WTC11 (cell line): Measurements from ENCODE around the gene SMYD3. TPM values are rescaled to one million over a fixed set of nuclear protein-coding genes. Genes with fewer than 3 reads are reported as not detected.

Experiments used
- ATAC-seq: fragments of 200-7000 bp; cut with Tn5 transposase; 2 replicates; pipeline ENCODE4 v1.10.0; 2021; ENCODE audit warnings: mild to moderate bottlenecking, moderate library complexity
- CTCF ChIA-PET: fragments of 300-600 bp; sonication (Branson Sonifier 250); formaldehyde crosslinking; loops from one replicate; lab custom pipeline; 2021; ENCODE audit warnings: antibody characterized with exemption; lab: Charles Lee
- POLR2A ChIA-PET: fragments of 350-600 bp; sonication (Branson Sonifier 250); formaldehyde crosslinking; loops from one replicate; lab custom pipeline; 2021; ENCODE audit warnings: antibody characterized with exemption; lab: Charles Lee
- DNase-seq: peaks from one replicate; pipeline ENCODE4 v3.0.0; 2021; ENCODE audit warnings: low spot score
- H3K27ac Mint-ChIP-seq: 2 replicates; pipeline ENCODE4 v1.8.0; 2021; ENCODE audit warnings: mixed read lengths
- H3K27me3 Mint-ChIP-seq: 2 replicates; pipeline ENCODE4 v1.8.0; 2021; ENCODE audit warnings: low read depth, mild to moderate bottlenecking, moderate library complexity, mixed read lengths
- H3K36me3 Mint-ChIP-seq: 2 replicates; pipeline ENCODE4 v1.8.0; 2021; ENCODE audit warnings: mixed read lengths
- H3K4me1 Mint-ChIP-seq: 2 replicates; pipeline ENCODE4 v1.8.0; 2022; ENCODE audit warnings: mixed read lengths
- H3K4me3 Mint-ChIP-seq: 2 replicates; pipeline ENCODE4 v1.8.0; 2021; ENCODE audit warnings: mild to moderate bottlenecking, moderate library complexity, mixed read lengths
- H3K9me3 Mint-ChIP-seq: 2 replicates; pipeline ENCODE4 v1.8.0; 2021; ENCODE audit warnings: mixed read lengths
- FOXP1 ChIP-seq: sonication (generic); formaldehyde crosslinking; IDR thresholded peaks from 2 replicates; pipeline ENCODE4 v1.8.0; 2022; ENCODE audit warnings: missing genetic modification reagents, mild to moderate bottlenecking, moderate library complexity, borderline replicate concordance
- HMGA2 ChIP-seq: fragments of 250-450 bp; sonication (Bioruptor Pico); IDR thresholded peaks from 2 replicates; pipeline ENCODE4 v1.4.0; 2021; ENCODE audit warnings: mild to moderate bottlenecking, moderate library complexity
- JUN ChIP-seq: sonication (generic); formaldehyde crosslinking; IDR thresholded peaks from 2 replicates; pipeline ENCODE4 v1.8.0; 2023; ENCODE audit warnings: mild to moderate bottlenecking, missing genetic modification reagents
- NFATC4 ChIP-seq: fragments of 250-450 bp; sonication (Bioruptor Pico); IDR thresholded peaks from 2 replicates; pipeline ENCODE4 v1.9.0; 2021; ENCODE audit warnings: mild to moderate bottlenecking
- OVOL2 ChIP-seq: fragments of 250-450 bp; sonication (Bioruptor Pico); IDR thresholded peaks from 2 replicates; pipeline ENCODE4 v1.9.0; 2021; ENCODE audit warnings: mild to moderate bottlenecking, borderline replicate concordance
- SMAD4 ChIP-seq: sonication (generic); formaldehyde crosslinking; IDR thresholded peaks from 2 replicates; pipeline ENCODE4 v1.8.0; 2022; ENCODE audit warnings: mild to moderate bottlenecking, missing genetic modification reagents
- TCF7 ChIP-seq: sonication (generic); formaldehyde crosslinking; IDR thresholded peaks from 2 replicates; pipeline ENCODE4 v1.8.0; 2022; ENCODE audit warnings: mild to moderate bottlenecking, low read depth, missing genetic modification reagents, moderate library complexity
- TEAD1 ChIP-seq: sonication (generic); formaldehyde crosslinking; IDR thresholded peaks from 2 replicates; pipeline ENCODE4 v1.8.0; 2022; ENCODE audit warnings: mild to moderate bottlenecking, missing genetic modification reagents
- ZNF138 ChIP-seq: sonication (generic); formaldehyde crosslinking; conservative IDR thresholded peaks from 2 replicates; pipeline ENCODE4 v1.8.1; 2022; ENCODE audit warnings: mild to moderate bottlenecking, moderate library complexity, missing genetic modification reagents
- ZNF219 ChIP-seq: sonication (generic); formaldehyde crosslinking; IDR thresholded peaks from 2 replicates; pipeline ENCODE4 v1.8.0; 2023; ENCODE audit warnings: missing genetic modification reagents, mild to moderate bottlenecking, borderline replicate concordance
- ZNF416 ChIP-seq: fragments of 250-450 bp; sonication (Bioruptor Pico); IDR thresholded peaks from 2 replicates; pipeline ENCODE4 v1.9.0; 2021; ENCODE audit warnings: mild to moderate bottlenecking, inconsistent platforms
- total RNA-seq: library from RNA; stranded (reverse); gene quantifications from 3 replicates; pipeline ENCODE4 v1.2.3, GENCODE V29; 2021
- TF ChIP-seq, protein P1 (sequence below): sonication (generic); formaldehyde crosslinking; IDR thresholded peaks from 2 replicates; pipeline ENCODE4 v1.8.1; 2023; ENCODE audit warnings: mild to moderate bottlenecking, missing genetic modification reagents, moderate library complexity
- TF ChIP-seq, protein P2 (sequence below): fragments of 250-450 bp; sonication (Bioruptor Pico); IDR thresholded peaks from 2 replicates; pipeline ENCODE4 v1.9.0; 2021; ENCODE audit warnings: mild to moderate bottlenecking
- TF ChIP-seq, protein P3 (sequence below): sonication (generic); formaldehyde crosslinking; IDR thresholded peaks from 2 replicates; pipeline ENCODE4 v1.8.0; 2022; ENCODE audit warnings: mild to moderate bottlenecking, missing genetic modification reagents
- TF ChIP-seq, protein P4 (sequence below): sonication (generic); formaldehyde crosslinking; IDR thresholded peaks from 2 replicates; pipeline ENCODE4 v1.8.1; 2022; ENCODE audit warnings: missing genetic modification reagents, borderline replicate concordance
- TF ChIP-seq, protein P5 (sequence below): sonication (generic); formaldehyde crosslinking; IDR thresholded peaks from 2 replicates; pipeline ENCODE4 v1.8.1; 2023; ENCODE audit warnings: mild to moderate bottlenecking, missing genetic modification reagents, moderate library complexity

SMYD3 gene
- total RNA-seq, 1 experiment from 2014 or later: 21.4 TPM

DNA sequence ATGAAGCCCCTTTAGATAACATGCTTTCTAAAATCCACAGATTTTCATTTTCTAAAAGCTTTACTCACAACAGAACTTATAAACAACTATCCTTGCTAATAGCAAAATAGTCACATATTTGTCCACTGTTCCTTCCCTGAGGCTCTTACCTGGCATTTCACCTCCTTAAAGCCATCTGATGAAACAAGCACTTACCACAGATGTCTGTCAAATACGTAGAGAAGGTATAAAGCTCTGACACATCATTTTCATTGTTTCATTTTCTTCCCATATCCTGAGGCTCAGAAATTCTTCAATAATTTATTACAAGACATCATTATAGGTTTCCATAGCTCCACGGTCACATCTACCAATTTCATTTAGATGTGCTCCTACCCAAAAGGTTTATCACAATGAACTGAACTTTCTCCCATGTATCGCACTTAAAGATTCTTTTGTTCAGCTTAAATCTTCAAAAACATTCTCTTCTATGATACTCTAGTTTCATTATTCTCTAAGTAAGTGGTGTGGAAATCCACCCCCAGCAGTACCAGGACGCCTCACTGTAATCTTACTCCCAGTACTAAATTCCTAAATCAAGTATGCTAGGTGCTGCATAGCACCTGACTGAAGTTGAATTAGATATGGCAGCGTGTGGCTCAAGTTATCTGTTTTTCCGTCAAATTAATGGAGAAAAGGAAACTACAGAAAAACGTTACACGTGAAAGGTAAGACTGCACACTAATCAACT, 569.6 kb downstream of the SMYD3 start:
- no peak for ATAC-seq
- Mint-ChIP-seq H3K36me3 (no peaks in the 10 kb centered on the region), H3K27me3 (no peaks in the 10 kb centered on the region; the same call in 1 of the 2 replicates), H3K9me3 (no peaks in the 10 kb centered on the region), H3K4me1 (peaks cover 47% of the 10 kb centered on the region), H3K27ac (no peak overlapping the region; the same call in 1 of the 2 replicates), H3K4me3 (no peak overlapping the region)
- POLR2A ChIA-PET: no interaction called here
- CTCF ChIA-PET: interaction anchor here (0.9 kb wide), 1 partner anchor 49 kb away, joined by 3 read pairs; no protein-coding TSS in a partner anchor
- TF ChIP-seq, protein P1, sequence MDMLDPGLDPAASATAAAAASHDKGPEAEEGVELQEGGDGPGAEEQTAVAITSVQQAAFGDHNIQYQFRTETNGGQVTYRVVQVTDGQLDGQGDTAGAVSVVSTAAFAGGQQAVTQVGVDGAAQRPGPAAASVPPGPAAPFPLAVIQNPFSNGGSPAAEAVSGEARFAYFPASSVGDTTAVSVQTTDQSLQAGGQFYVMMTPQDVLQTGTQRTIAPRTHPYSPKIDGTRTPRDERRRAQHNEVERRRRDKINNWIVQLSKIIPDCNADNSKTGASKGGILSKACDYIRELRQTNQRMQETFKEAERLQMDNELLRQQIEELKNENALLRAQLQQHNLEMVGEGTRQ (CRISPR knock-in tag): no peak
- TF ChIP-seq, protein P2, sequence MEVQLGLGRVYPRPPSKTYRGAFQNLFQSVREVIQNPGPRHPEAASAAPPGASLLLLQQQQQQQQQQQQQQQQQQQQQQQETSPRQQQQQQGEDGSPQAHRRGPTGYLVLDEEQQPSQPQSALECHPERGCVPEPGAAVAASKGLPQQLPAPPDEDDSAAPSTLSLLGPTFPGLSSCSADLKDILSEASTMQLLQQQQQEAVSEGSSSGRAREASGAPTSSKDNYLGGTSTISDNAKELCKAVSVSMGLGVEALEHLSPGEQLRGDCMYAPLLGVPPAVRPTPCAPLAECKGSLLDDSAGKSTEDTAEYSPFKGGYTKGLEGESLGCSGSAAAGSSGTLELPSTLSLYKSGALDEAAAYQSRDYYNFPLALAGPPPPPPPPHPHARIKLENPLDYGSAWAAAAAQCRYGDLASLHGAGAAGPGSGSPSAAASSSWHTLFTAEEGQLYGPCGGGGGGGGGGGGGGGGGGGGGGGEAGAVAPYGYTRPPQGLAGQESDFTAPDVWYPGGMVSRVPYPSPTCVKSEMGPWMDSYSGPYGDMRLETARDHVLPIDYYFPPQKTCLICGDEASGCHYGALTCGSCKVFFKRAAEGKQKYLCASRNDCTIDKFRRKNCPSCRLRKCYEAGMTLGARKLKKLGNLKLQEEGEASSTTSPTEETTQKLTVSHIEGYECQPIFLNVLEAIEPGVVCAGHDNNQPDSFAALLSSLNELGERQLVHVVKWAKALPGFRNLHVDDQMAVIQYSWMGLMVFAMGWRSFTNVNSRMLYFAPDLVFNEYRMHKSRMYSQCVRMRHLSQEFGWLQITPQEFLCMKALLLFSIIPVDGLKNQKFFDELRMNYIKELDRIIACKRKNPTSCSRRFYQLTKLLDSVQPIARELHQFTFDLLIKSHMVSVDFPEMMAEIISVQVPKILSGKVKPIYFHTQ (CRISPR knock-in tag): no peak
- TF ChIP-seq ZNF138 (CRISPR knock-in tag) (no peak), TEAD1 (no peak), JUN (CRISPR knock-in tag) (no peak), NFATC4 (CRISPR knock-in tag) (no peak), HMGA2 (CRISPR knock-in tag) (no peak), TCF7 (CRISPR knock-in tag) (no peak), SMAD4 (CRISPR knock-in tag) (no peak), ZNF219 (CRISPR knock-in tag) (no peak), OVOL2 (CRISPR knock-in tag) (no peak)
- TF ChIP-seq, protein P3, sequence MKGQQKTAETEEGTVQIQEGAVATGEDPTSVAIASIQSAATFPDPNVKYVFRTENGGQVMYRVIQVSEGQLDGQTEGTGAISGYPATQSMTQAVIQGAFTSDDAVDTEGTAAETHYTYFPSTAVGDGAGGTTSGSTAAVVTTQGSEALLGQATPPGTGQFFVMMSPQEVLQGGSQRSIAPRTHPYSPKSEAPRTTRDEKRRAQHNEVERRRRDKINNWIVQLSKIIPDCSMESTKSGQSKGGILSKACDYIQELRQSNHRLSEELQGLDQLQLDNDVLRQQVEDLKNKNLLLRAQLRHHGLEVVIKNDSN: no peak
- TF ChIP-seq, protein P4, sequence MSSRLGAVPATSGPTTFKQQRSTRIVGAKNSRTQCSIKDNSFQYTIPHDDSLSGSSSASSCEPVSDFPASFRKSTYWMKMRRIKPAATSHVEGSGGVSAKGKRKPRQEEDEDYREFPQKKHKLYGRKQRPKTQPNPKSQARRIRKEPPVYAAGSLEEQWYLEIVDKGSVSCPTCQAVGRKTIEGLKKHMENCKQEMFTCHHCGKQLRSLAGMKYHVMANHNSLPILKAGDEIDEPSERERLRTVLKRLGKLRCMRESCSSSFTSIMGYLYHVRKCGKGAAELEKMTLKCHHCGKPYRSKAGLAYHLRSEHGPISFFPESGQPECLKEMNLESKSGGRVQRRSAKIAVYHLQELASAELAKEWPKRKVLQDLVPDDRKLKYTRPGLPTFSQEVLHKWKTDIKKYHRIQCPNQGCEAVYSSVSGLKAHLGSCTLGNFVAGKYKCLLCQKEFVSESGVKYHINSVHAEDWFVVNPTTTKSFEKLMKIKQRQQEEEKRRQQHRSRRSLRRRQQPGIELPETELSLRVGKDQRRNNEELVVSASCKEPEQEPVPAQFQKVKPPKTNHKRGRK: no peak
- TF ChIP-seq, protein P5, sequence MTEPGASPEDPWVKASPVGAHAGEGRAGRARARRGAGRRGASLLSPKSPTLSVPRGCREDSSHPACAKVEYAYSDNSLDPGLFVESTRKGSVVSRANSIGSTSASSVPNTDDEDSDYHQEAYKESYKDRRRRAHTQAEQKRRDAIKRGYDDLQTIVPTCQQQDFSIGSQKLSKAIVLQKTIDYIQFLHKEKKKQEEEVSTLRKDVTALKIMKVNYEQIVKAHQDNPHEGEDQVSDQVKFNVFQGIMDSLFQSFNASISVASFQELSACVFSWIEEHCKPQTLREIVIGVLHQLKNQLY: no peak
- DNase-seq: no peak

DNA sequence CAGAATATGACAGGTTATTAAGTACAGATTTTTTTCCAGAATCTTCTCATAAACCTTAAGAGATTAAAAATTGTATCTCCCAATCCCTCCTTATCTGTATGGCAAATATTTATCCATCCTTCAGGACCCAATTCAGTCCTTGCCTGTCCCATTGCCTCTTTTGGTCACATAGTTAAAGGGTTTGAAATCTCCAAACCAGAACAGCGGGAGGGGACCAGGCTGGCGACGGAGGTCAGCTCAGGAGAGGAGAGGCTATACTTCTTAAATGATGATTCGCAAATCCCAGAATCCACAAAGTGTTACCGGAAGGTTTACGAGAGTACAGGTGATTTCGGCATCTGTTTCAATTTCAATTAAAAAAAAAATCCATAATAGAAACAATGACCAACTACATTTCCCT, 572.7 kb downstream of the SMYD3 start:
- TF ChIP-seq FOXP1 (CRISPR knock-in tag) (no peak), ZNF416 (CRISPR knock-in tag) (no peak)
- no peaks in the 10 kb centered on the region for H3K27me3 Mint-ChIP-seq
- peak overlapping the region; percentile 85 for H3K27ac Mint-ChIP-seq
- H3K4me3 Mint-ChIP-seq: no peak overlapping the region
- H3K4me1 Mint-ChIP-seq: peaks cover 46% of the 10 kb centered on the region
- ATAC-seq: peak; percentile 53
- ChIA-PET POLR2A (interaction anchor here (1.0 kb wide), 1 partner anchor 23 kb away, joined by 4 read pairs; no protein-coding TSS in a partner anchor), CTCF (interaction anchor here (1.4 kb wide), 1 partner anchor 46 kb away, joined by 4 read pairs; no protein-coding TSS in a partner anchor)
- no peak for DNase-seq
- H3K36me3 Mint-ChIP-seq: no peaks in the 10 kb centered on the region
- no peaks in the 10 kb centered on the region for H3K9me3 Mint-ChIP-seq
